OCI-LY7 (cell line): ENCODE results near the gene SV2B. TPM values are rescaled to one million over a fixed set of nuclear protein-coding genes. Genes with fewer than 3 reads are reported as not detected.

Source experiments
- BruUV-seq: library from RNA; stranded (reverse); fragments of 400-500 nt; replicated peaks from 2 replicates; lab custom pipeline; 2021; lab: Mats Ljungman, UMichigan
- CTCF ChIA-PET: fragments of 300-600 bp; sonication (Branson Sonifier 250); formaldehyde crosslinking; loops from one replicate; lab custom pipeline; 2022; ENCODE audit warnings: antibody characterized with exemption; ENCODE audit not compliant: unreplicated experiment; lab: Charles Lee
- POLR2A ChIA-PET: fragments of 300-600 bp; sonication (Branson Sonifier 250); formaldehyde crosslinking; loops from one replicate; lab custom pipeline; 2022; ENCODE audit warnings: antibody characterized with exemption; lab: Charles Lee
- DNase-seq: peaks from one replicate; pipeline ENCODE4 v3.0.0-alpha.2; 2015; ENCODE audit warnings: low spot score
- H2AFZ ChIP-seq: fragments of 200-600 bp; sonication (generic), shearing (Covaris generic); 2 replicates; pipeline ENCODE4 v1.6.1; 2014; ENCODE audit warnings: mild to moderate bottlenecking, antibody characterized with exemption, low read length, moderate library complexity
- H3K27ac ChIP-seq: fragments of 200-600 bp; sonication (generic); 2 replicates; pipeline ENCODE4 v1.5.1; 2014; ENCODE audit warnings: mixed run types, low read depth, mild to moderate bottlenecking, moderate library complexity, low read length, inconsistent platforms; ENCODE audit not compliant: poor library complexity, severe bottlenecking
- H3K36me3 ChIP-seq: fragments of 200-600 bp; sonication (generic); 2 replicates; pipeline ENCODE4 v1.6.1; 2014; ENCODE audit warnings: mild to moderate bottlenecking, antibody characterized with exemption, low read length, moderate library complexity, mixed read lengths; ENCODE audit not compliant: insufficient read depth
- H3K4me1 ChIP-seq: fragments of 200-600 bp; sonication (generic); 2 replicates; pipeline ENCODE4 v1.5.1; 2014; ENCODE audit warnings: mild to moderate bottlenecking, low read length; ENCODE audit not compliant: insufficient read depth, poor library complexity, severe bottlenecking
- H3K4me2 ChIP-seq: fragments of 200-600 bp; sonication (generic); 2 replicates; pipeline ENCODE4 v1.6.1; 2014; ENCODE audit warnings: mild to moderate bottlenecking, low read length
- H3K4me3 ChIP-seq: fragments of 200-600 bp; sonication (generic); 2 replicates; pipeline ENCODE4 v1.5.1; 2014; ENCODE audit warnings: mild to moderate bottlenecking, low read depth, low read length; ENCODE audit not compliant: poor library complexity, severe bottlenecking
- H3K79me2 ChIP-seq: fragments of 200-600 bp; sonication (generic); 2 replicates; pipeline ENCODE4 v1.6.1; 2016; ENCODE audit warnings: low read depth, mild to moderate bottlenecking, low read length, moderate library complexity, mixed read lengths; ENCODE audit not compliant: insufficient read depth
- H3K9me2 ChIP-seq: fragments of 200-600 bp; sonication (generic); 2 replicates; pipeline ENCODE4 v1.6.1; 2016; ENCODE audit warnings: mild to moderate bottlenecking, low read length, mixed read lengths; ENCODE audit not compliant: insufficient read depth
- H3K9me3 ChIP-seq: fragments of 200-600 bp; sonication (generic); 2 replicates; pipeline ENCODE4 v1.6.1; 2014; ENCODE audit warnings: mild to moderate bottlenecking, mixed run types, low read length, mixed read lengths
- H4K20me1 ChIP-seq: fragments of 200-600 bp; sonication (generic); 2 replicates; pipeline ENCODE4 v1.6.1; 2014; ENCODE audit warnings: mild to moderate bottlenecking, antibody characterized with exemption, low read length, moderate library complexity, mixed read lengths; ENCODE audit not compliant: insufficient read depth
- CTCF ChIP-seq: fragments of 200-600 bp; sonication (generic); conservative IDR thresholded peaks from 2 replicates; pipeline ENCODE4 v1.5.1; 2014; ENCODE audit warnings: mild to moderate bottlenecking, antibody characterized with exemption, low read length, moderate library complexity, mixed read lengths
- EZH2phosphoT487 ChIP-seq: fragments of 200-600 bp; sonication (generic); IDR thresholded peaks from 2 replicates; pipeline ENCODE4 v1.6.1; 2018; ENCODE audit warnings: low read depth, borderline replicate concordance, mild to moderate bottlenecking, mixed run types, antibody characterized with exemption, low read length, moderate library complexity, mixed read lengths
- intact Hi-C: fragments of 100-400 bp; cut with micrococcal nuclease; formaldehyde crosslinking; loops from one replicate; pipeline ENCODE4 v1.10.0; 2022; ENCODE audit not compliant: unreplicated experiment
- total RNA-seq, 2 experiments: library from RNA; depleted of rRNA in 1 of 2; stranded (reverse); fragments of >200 nt in 1 of 2; shearing (Covaris generic) in 1 of 2; gene quantifications; 2 replicates each; pipeline ENCODE4 v1.2.3, GENCODE V29; 2014 to 2022

The SV2B gene
- total RNA-seq, 2 experiments from 2014 or later, result 0.15 TPM; not detected in 1

DNA sequence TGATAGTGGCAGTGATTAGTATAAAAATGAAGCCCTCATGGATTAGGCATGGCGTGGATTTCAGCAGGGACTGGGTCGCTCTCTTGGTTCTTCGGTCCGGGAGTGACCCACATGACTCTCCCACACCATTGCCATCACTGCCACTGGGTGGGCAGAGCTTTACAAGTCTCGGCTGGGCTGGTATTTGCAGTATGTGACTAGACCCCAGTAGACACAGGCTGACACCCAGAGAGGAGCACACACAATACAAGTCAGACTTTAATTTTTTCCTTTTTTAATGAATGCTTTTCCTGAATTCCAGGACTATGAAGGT, 1.5 kb downstream of the SV2B start:
- POLR2A ChIA-PET, result no interaction called here
- H3K4me1 ChIP-seq, result no peaks in the 10 kb centered on the region
- DNase-seq, result no peak
- H3K9me2 ChIP-seq, result no peaks in the 10 kb centered on the region
- BruUV-seq, result no TSS peak
- H3K9me3 ChIP-seq, result no peaks in the 10 kb centered on the region
- no peaks in the 10 kb centered on the region for H4K20me1 ChIP-seq
- H3K36me3 ChIP-seq, result no peaks in the 10 kb centered on the region
- no peak overlapping the region for H2AFZ ChIP-seq
- H3K4me2 ChIP-seq, result no peak overlapping the region
- no peak overlapping the region for H3K4me3 ChIP-seq
- intact Hi-C loops, result no loop called here
- TF ChIP-seq CTCF (no peak), EZH2phosphoT487 (no peak)
- H3K27ac ChIP-seq, result no peak overlapping the region
- H3K79me2 ChIP-seq, result no peaks in the 10 kb centered on the region
- CTCF ChIA-PET, result no interaction called here

GRCh38 chr15:91102546-91103330, 2.7 kb downstream of the SV2B start:
- intact Hi-C loops, result no loop called here
- no peaks in the 10 kb centered on the region for H3K4me1 ChIP-seq
- H3K27ac ChIP-seq, result no peak overlapping the region
- BruUV-seq, result no TSS peak
- no peaks in the 10 kb centered on the region for H4K20me1 ChIP-seq
- TF ChIP-seq EZH2phosphoT487 (no peak), CTCF (no peak)
- no peaks in the 10 kb centered on the region for H3K9me3 ChIP-seq
- H3K9me2 ChIP-seq, result no peaks in the 10 kb centered on the region
- no peak overlapping the region for H2AFZ ChIP-seq
- ChIA-PET CTCF (no interaction called here), POLR2A (no interaction called here)
- no peak for DNase-seq
- no peak overlapping the region for H3K4me2 ChIP-seq
- H3K79me2 ChIP-seq, result no peaks in the 10 kb centered on the region
- no peaks in the 10 kb centered on the region for H3K36me3 ChIP-seq
- no peak overlapping the region for H3K4me3 ChIP-seq

DNA sequence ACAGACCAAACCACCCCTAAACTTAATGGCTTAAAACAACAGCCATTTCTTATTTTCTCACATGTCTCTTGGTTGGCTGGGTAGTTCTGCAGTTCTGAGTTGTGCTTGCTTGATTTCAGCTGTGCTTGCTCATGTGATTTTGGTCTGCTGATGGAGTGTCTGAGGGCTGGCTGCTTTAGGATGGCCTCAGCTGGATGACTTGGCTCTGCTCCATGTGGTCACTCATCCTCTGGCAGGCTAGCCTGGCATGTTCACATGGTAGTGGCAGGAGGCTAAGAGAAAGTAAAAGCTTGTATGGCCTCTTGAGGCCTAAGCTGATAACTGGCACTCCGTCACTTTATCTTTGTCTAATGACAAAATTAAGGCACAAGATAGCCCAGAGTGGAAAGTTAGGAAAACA, 4.1 kb downstream of the SV2B start:
- Histone ChIP-seq H3K4me1 (no peaks in the 10 kb centered on the region), H4K20me1 (no peaks in the 10 kb centered on the region), H3K4me3 (no peak overlapping the region), H3K4me2 (no peak overlapping the region), H3K9me2 (no peaks in the 10 kb centered on the region), H3K79me2 (no peaks in the 10 kb centered on the region), H2AFZ (no peak overlapping the region), H3K36me3 (no peaks in the 10 kb centered on the region), H3K27ac (no peak overlapping the region), H3K9me3 (no peaks in the 10 kb centered on the region)
- ChIA-PET POLR2A (no interaction called here), CTCF (no interaction called here)
- intact Hi-C loops, result no loop called here
- no TSS peak for BruUV-seq
- no peak for DNase-seq
- TF ChIP-seq EZH2phosphoT487, result no peak
- no peak for TF ChIP-seq CTCF
